Endothelial cell of umbilical vein (primary cell): ENCODE data around the gene SNIP1. TPM values are rescaled to one million over a fixed set of nuclear protein-coding genes. Genes with fewer than 3 reads are reported as not detected.

Source experiments
- BruUV-seq: library from RNA; stranded (reverse); fragments of 400-500 nt; replicated peaks from 2 replicates; lab custom pipeline; 2021; lab: Mats Ljungman, UMichigan
- CTCF ChIA-PET: fragments of 300-600, 350-600 bp; sonication (Branson Sonifier 250); formaldehyde crosslinking; loops from one replicate; lab custom pipeline; 2021; ENCODE audit warnings: antibody characterized with exemption, inconsistent platforms; lab: Charles Lee
- POLR2A ChIA-PET: fragments of 300-600, 350-600 bp; sonication (Branson Sonifier 250); formaldehyde crosslinking; loops from one replicate; lab custom pipeline; 2021; ENCODE audit warnings: antibody characterized with exemption, inconsistent platforms; lab: Charles Lee
- DNase-seq: peaks from one replicate; pipeline ENCODE4 v3.0.0-alpha.2; 2011; ENCODE audit warnings: low read depth, low spot score
- FAIRE-seq: peaks from 2 replicates; lab custom pipeline; 2011; peaks lifted over from hg19 to GRCh38; lab: Jason Lieb, UNC
- H2AFZ ChIP-seq: 2 replicates; pipeline ENCODE4 v1.6.0; 2012; ENCODE audit warnings: low read depth, low read length, control low read depth, inconsistent platforms
- H3K27ac ChIP-seq: 2 replicates; pipeline ENCODE4 v1.5.1; 2011; ENCODE audit warnings: low read depth, mild to moderate bottlenecking, control low read depth, low read length, moderate library complexity; ENCODE audit not compliant: insufficient read depth
- H3K27me3 ChIP-seq, 2 experiments: 2 replicates each; pipeline versions ENCODE4 v1.6.0 to v1.6.1; 2011; ENCODE audit warnings: low read length in 2 of 2, mixed read lengths in 1 of 2; ENCODE audit not compliant: control insufficient read depth in 2 of 2, insufficient read depth in 2 of 2
- H3K36me3 ChIP-seq, 2 experiments: 2 replicates in 1 of 2; 3 replicates in 1 of 2; pipeline ENCODE4 v1.5.1; 2011; ENCODE audit warnings: low read length in 2 of 2, mild to moderate bottlenecking in 1 of 2, moderate library complexity in 1 of 2; ENCODE audit not compliant: control insufficient read depth in 2 of 2, insufficient read depth in 2 of 2; ENCODE audit errors: extremely low read depth in 1 of 2
- H3K4me1 ChIP-seq: 3 replicates; pipeline ENCODE4 v1.5.1; 2011; ENCODE audit warnings: mild to moderate bottlenecking, low read length; ENCODE audit not compliant: control insufficient read depth, insufficient read depth; ENCODE audit errors: extremely low read depth
- H3K4me2 ChIP-seq: 2 replicates; pipeline ENCODE4 v1.6.1; 2011; ENCODE audit warnings: low read length, control low read depth, mixed read lengths; ENCODE audit not compliant: insufficient read depth
- H3K4me3 ChIP-seq, 3 experiments: fragments of 200-600 bp in 1 of 3; sonication (generic), shearing (Covaris generic) in 1 of 3; replicated peaks in 1 of 3; 2 replicates each; pipeline ENCODE4 v1.5.1; 2011 to 2016; ENCODE audit warnings: control low read depth in 3 of 3, low read length in 3 of 3, mild to moderate bottlenecking in 2 of 3, inconsistent platforms in 1 of 3, low read depth in 1 of 3, moderate library complexity in 1 of 3; ENCODE audit not compliant: insufficient read depth in 1 of 3
- H3K79me2 ChIP-seq: 2 replicates; pipeline ENCODE4 v1.6.0; 2012; ENCODE audit warnings: low read length, inconsistent platforms; ENCODE audit not compliant: control insufficient read depth, insufficient read depth
- H3K9ac ChIP-seq: replicated peaks from 2 replicates; pipeline ENCODE3; 2011; ENCODE audit warnings: low read length, control low read depth; ENCODE audit not compliant: insufficient read depth; ENCODE audit errors: extremely low read depth
- H3K9me1 ChIP-seq: replicated peaks from 3 replicates; pipeline ENCODE4 v1.6.0; 2011; ENCODE audit warnings: mild to moderate bottlenecking, low read length; ENCODE audit not compliant: control insufficient read depth, insufficient read depth; ENCODE audit errors: extremely low read depth
- H3K9me3 ChIP-seq: replicated peaks from 2 replicates; pipeline ENCODE4 v1.5.1; 2012; ENCODE audit warnings: low read length, inconsistent platforms; ENCODE audit not compliant: control insufficient read depth, insufficient read depth
- H4K20me1 ChIP-seq: replicated peaks from 2 replicates; pipeline ENCODE3; 2011; ENCODE audit warnings: mild to moderate bottlenecking, low read length; ENCODE audit not compliant: control insufficient read depth, insufficient read depth; ENCODE audit errors: extremely low read depth
- EZH2 ChIP-seq: IDR thresholded peaks from 2 replicates; pipeline ENCODE4 v1.6.1; 2012; ENCODE audit warnings: borderline replicate concordance, low read depth, mild to moderate bottlenecking, moderate library complexity, low read length, inconsistent platforms; ENCODE audit not compliant: severe bottlenecking
- FOS ChIP-seq: IDR thresholded peaks from 2 replicates; pipeline ENCODE4 v1.6.1; 2011; ENCODE audit warnings: mild to moderate bottlenecking, low read length, moderate library complexity, borderline replicate concordance; ENCODE audit not compliant: insufficient read depth
- GATA2 ChIP-seq: IDR thresholded peaks from 2 replicates; pipeline ENCODE4 v1.7.0; 2011; ENCODE audit warnings: low read depth, mild to moderate bottlenecking, moderate library complexity, mixed read lengths, low read length; ENCODE audit not compliant: insufficient read length, insufficient read depth
- JUN ChIP-seq: IDR thresholded peaks from 2 replicates; pipeline ENCODE4 v1.6.1; 2011; ENCODE audit warnings: borderline replicate concordance, low read depth; ENCODE audit not compliant: insufficient read length, insufficient read depth
- MYC ChIP-seq: IDR thresholded peaks from one replicate; pipeline ENCODE4 v1.6.1; 2011; ENCODE audit warnings: mild to moderate bottlenecking, low read depth, low read length
- POLR2A ChIP-seq: IDR thresholded peaks from 2 replicates; pipeline ENCODE4 v1.6.1; 2012; ENCODE audit warnings: low read depth, mild to moderate bottlenecking, control low read depth, low read length
- POLR2AphosphoS5 ChIP-seq: IDR thresholded peaks from 2 replicates; pipeline ENCODE4 v1.6.1; 2012; ENCODE audit warnings: low read depth, mild to moderate bottlenecking, control low read depth, low read length, moderate library complexity; ENCODE audit not compliant: insufficient read depth
- dilution Hi-C: fragments of 300-500 bp; cut with MboI; formaldehyde crosslinking; loops from one replicate; pipeline ENCODE4 v1.15.0; 2019; ENCODE audit warnings: low sequenced_read_pairs; ENCODE audit not compliant: extremely low pct_ligation_motif_present
- intact Hi-C: fragments of 100-400 bp; cut with micrococcal nuclease; formaldehyde crosslinking; loops from one replicate; pipeline ENCODE4 v1.10.0; 2022
- polyA plus RNA-seq, 4 experiments: library from polyadenylated mRNA; depleted of rRNA in 3 of 4; stranded (reverse) in 3 of 4; unstranded in 1 of 4; fragments of >200 nt; gene quantifications; 2 replicates each; pipeline versions ENCODE4 v1.2.1 to v1.2.3, GENCODE V29; 2011 to 2012; ENCODE audit warnings: missing spikeins in 1 of 4
- total RNA-seq: library from RNA; stranded (reverse); gene quantifications from 2 replicates; pipeline ENCODE4 v1.2.3, GENCODE V29; 2021
- TF ChIP-seq, protein P1 (sequence below): IDR thresholded peaks from 2 replicates; pipeline ENCODE4 v1.6.1; 2011; ENCODE audit not compliant: insufficient read depth, insufficient read length
- TF ChIP-seq, protein P2 (sequence below), 2 donors: IDR thresholded peaks; 1 replicate in 1 of 2; 2 replicates in 1 of 2; pipeline ENCODE4 v1.5.1; 2011; ENCODE audit warnings: low read length in 2 of 2, mild to moderate bottlenecking in 2 of 2, moderate library complexity in 2 of 2, control low read depth in 1 of 2, inconsistent platforms in 1 of 2, low read depth in 1 of 2; ENCODE audit not compliant: insufficient read depth in 1 of 2; ENCODE audit errors: extremely low read depth in 1 of 2

Gene SNIP1
- total and polyA plus RNA-seq, 2 donors (not counting 3 experiments of a cell fraction or from before 2014, with no cell fraction given) = 3.7 to 18.4 TPM

DNA sequence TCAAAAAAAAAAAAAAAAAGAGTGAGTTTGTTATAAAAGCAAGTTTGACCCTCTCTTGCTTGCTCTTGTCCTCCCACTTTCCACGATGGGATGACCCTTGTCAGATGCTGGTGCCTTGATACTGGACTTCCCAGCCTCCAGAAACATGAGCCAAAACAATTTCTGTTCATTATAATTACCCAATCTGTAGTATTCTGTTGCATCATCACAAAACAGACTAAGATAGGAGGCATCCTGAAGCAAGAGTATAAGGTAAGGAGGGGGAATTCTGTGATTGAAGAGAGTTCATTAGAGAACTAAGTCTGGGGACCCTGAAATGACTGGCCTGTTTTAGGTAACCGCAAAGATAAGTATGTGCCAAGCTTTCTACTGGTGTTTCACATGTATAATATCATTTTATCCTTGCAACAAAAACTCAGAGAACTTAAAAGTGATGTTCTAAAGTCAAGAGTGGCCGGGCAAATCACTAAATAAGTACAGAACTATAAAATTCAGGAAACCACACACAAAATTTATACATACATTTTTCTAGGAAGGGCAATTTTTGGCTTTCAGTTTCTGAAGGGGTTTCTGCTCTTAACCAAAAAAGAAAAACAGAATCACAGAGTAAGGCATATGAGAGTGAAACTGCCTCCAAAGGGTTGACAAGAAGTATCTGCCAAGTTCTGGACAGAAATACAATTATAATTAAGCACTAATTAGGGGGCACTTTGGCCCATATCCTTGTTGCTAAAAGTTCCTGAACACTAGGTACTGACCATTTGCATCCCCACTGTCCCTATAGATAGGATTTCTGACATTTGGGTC is 16.6 kb upstream of the SNIP1 start:
- no peaks in the 10 kb centered on the region for H3K27me3 ChIP-seq
- ChIA-PET CTCF (no interaction called here), POLR2A (no interaction called here)
- H3K9ac ChIP-seq = no peak overlapping the region
- no peak overlapping the region for H3K4me3 ChIP-seq
- H3K9me1 ChIP-seq = no peaks in the 10 kb centered on the region
- H2AFZ ChIP-seq = no peak overlapping the region
- no peaks in the 10 kb centered on the region for H3K79me2 ChIP-seq
- H4K20me1 ChIP-seq = no peaks in the 10 kb centered on the region
- DNase-seq (no peak), FAIRE-seq (no peak)
- no TSS peak for BruUV-seq
- peaks cover 15% of the 10 kb centered on the region for H3K4me1 ChIP-seq
- no peak overlapping the region for H3K27ac ChIP-seq
- peaks cover 34 to 47% of the 10 kb centered on the region in 2 experiments for H3K36me3 ChIP-seq
- intact Hi-C loops = loop anchor here (10.0 kb wide), 1 partner anchor 444 kb away; the partner anchor contains the start of gene UTP11
- no peak overlapping the region for H3K4me2 ChIP-seq
- TF ChIP-seq MYC (no peak), GATA2 (no peak), JUN (no peak), EZH2 (no peak), POLR2A (no peak), FOS (no peak), POLR2AphosphoS5 (no peak)
- TF ChIP-seq, protein P1, sequence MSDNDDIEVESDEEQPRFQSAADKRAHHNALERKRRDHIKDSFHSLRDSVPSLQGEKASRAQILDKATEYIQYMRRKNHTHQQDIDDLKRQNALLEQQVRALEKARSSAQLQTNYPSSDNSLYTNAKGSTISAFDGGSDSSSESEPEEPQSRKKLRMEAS = no peak
- TF ChIP-seq, protein P2, sequence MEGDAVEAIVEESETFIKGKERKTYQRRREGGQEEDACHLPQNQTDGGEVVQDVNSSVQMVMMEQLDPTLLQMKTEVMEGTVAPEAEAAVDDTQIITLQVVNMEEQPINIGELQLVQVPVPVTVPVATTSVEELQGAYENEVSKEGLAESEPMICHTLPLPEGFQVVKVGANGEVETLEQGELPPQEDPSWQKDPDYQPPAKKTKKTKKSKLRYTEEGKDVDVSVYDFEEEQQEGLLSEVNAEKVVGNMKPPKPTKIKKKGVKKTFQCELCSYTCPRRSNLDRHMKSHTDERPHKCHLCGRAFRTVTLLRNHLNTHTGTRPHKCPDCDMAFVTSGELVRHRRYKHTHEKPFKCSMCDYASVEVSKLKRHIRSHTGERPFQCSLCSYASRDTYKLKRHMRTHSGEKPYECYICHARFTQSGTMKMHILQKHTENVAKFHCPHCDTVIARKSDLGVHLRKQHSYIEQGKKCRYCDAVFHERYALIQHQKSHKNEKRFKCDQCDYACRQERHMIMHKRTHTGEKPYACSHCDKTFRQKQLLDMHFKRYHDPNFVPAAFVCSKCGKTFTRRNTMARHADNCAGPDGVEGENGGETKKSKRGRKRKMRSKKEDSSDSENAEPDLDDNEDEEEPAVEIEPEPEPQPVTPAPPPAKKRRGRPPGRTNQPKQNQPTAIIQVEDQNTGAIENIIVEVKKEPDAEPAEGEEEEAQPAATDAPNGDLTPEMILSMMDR (IDR thresholded peaks at IDR 0.05; ENCODE audit: extremely low read depth in 1 of 2, insufficient read depth in 1 of 2, low read depth in 1 of 2, low read length in 2 of 2) = no peak
- dilution Hi-C loops = no loop called here
- H3K9me3 ChIP-seq = no peaks in the 10 kb centered on the region
